Retinal pigment epithelial cell (primary cell): Measurements from ENCODE around the gene TNS2.

Source experiments
- DNase-seq: peaks from one replicate; pipeline ENCODE4 v3.0.0-alpha.2; 2010; ENCODE audit warnings: low read depth
- H3K4me3 ChIP-seq: 2 replicates; pipeline ENCODE4 v1.5.1; 2011; ENCODE audit warnings: mild to moderate bottlenecking, low read length, control low read depth, moderate library complexity
- TF ChIP-seq, protein P1 (sequence below): conservative IDR thresholded peaks from 2 replicates; pipeline ENCODE4 v1.5.1; 2011; ENCODE audit warnings: low read depth, low read length, control low read depth, inconsistent platforms

Gene TNS2

DNA sequence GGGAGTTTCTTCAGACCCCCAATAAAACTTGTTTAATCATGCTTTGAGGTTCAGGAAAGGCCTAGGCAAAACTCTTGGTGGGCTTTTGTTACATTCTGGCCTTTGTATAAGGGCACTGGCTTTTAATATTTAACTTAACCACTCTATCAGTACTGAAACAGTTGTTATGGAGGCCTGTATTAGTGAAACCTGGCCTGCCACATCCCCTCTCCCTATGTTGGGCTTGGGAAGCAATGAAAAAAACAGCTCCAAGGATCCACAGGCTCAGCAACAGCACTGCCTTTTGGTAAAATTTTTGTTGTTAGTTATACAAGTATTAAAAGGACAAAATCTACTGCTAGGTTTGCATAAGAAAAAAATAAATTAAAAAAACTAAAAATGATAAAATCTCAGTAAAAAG lies 64.1 kb downstream of the TNS2 start:
- no peak for DNase-seq
- no peak overlapping the region for H3K4me3 ChIP-seq
- TF ChIP-seq, protein P1, sequence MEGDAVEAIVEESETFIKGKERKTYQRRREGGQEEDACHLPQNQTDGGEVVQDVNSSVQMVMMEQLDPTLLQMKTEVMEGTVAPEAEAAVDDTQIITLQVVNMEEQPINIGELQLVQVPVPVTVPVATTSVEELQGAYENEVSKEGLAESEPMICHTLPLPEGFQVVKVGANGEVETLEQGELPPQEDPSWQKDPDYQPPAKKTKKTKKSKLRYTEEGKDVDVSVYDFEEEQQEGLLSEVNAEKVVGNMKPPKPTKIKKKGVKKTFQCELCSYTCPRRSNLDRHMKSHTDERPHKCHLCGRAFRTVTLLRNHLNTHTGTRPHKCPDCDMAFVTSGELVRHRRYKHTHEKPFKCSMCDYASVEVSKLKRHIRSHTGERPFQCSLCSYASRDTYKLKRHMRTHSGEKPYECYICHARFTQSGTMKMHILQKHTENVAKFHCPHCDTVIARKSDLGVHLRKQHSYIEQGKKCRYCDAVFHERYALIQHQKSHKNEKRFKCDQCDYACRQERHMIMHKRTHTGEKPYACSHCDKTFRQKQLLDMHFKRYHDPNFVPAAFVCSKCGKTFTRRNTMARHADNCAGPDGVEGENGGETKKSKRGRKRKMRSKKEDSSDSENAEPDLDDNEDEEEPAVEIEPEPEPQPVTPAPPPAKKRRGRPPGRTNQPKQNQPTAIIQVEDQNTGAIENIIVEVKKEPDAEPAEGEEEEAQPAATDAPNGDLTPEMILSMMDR = no peak
